ENCODE data around the gene PANX1. TPM values are rescaled to one million over a fixed set of nuclear protein-coding genes. Genes with fewer than 3 reads are reported as not detected.
A peak's percentile ranks its signal among the peaks of the same experiment; 100 is the strongest.

Gene PANX1
- total RNA-seq, 1 experiment from 2014 or later: 5.7 TPM

GRCh38 chr11:94175535-94175934 lies 46.9 kb downstream of the PANX1 start:
- no peak for DNase-seq (ENCODE audit: low spot score)
- in situ Hi-C loops (cut with HindIII; ENCODE audit: low sequenced_read_pairs): no loop called here

GRCh38 chr11:94178331-94178730 lies 49.7 kb downstream of the PANX1 start:
- no peak for DNase-seq (ENCODE audit: low spot score)
- in situ Hi-C loops (cut with HindIII; ENCODE audit: low sequenced_read_pairs): no loop called here

- DNase-seq (ENCODE audit: low spot score): no peak
- in situ Hi-C loops (cut with HindIII; ENCODE audit: low sequenced_read_pairs): no loop called here
These were observed 51.1 kb downstream of the PANX1 start for GRCh38 chr11:94179696-94180095.

- no peak for DNase-seq (ENCODE audit: low spot score)
- in situ Hi-C loops (cut with HindIII; ENCODE audit: low sequenced_read_pairs): no loop called here
These were observed 52.9 kb downstream of the PANX1 start for GRCh38 chr11:94181526-94181925.

GRCh38 chr11:94181943-94182342 lies 53.3 kb downstream of the PANX1 start:
- no peak for DNase-seq (ENCODE audit: low spot score)
- in situ Hi-C loops (cut with HindIII; ENCODE audit: low sequenced_read_pairs): no loop called here

GRCh38 chr11:94183251-94183885 lies 54.7 kb downstream of the PANX1 start:
- in situ Hi-C loops (cut with HindIII; ENCODE audit: low sequenced_read_pairs): no loop called here
- no peak for DNase-seq (ENCODE audit: low spot score)

- in situ Hi-C loops (cut with HindIII; ENCODE audit: low sequenced_read_pairs): no loop called here
- peak; percentile 89 for DNase-seq (ENCODE audit: low spot score)
These were observed 55.2 kb downstream of the PANX1 start for GRCh38 chr11:94183886-94184264.

GRCh38 chr11:94184362-94184761 lies 55.7 kb downstream of the PANX1 start:
- in situ Hi-C loops (cut with HindIII; ENCODE audit: low sequenced_read_pairs): no loop called here
- DNase-seq (ENCODE audit: low spot score): no peak

- in situ Hi-C loops (cut with HindIII; ENCODE audit: low sequenced_read_pairs): no loop called here
- DNase-seq (ENCODE audit: low spot score): no peak
These were observed 56.2 kb downstream of the PANX1 start for GRCh38 chr11:94184846-94185245.

GRCh38 chr11:94185416-94186084 lies 56.9 kb downstream of the PANX1 start:
- DNase-seq (ENCODE audit: low spot score): no peak
- in situ Hi-C loops (cut with HindIII; ENCODE audit: low sequenced_read_pairs): no loop called here

GRCh38 chr11:94186342-94187203 lies 57.9 kb downstream of the PANX1 start:
- DNase-seq (ENCODE audit: low spot score): no peak
- in situ Hi-C loops (cut with HindIII; ENCODE audit: low sequenced_read_pairs): no loop called here

GRCh38 chr11:94193288-94193687 lies 64.6 kb downstream of the PANX1 start:
- in situ Hi-C loops (cut with HindIII; ENCODE audit: low sequenced_read_pairs): no loop called here
- no peak for DNase-seq (ENCODE audit: low spot score)

- no peak for DNase-seq (ENCODE audit: low spot score)
- in situ Hi-C loops (cut with HindIII; ENCODE audit: low sequenced_read_pairs): no loop called here
These were observed 66.1 kb downstream of the PANX1 start for GRCh38 chr11:94194712-94195111.

- in situ Hi-C loops (cut with HindIII; ENCODE audit: low sequenced_read_pairs): no loop called here
- DNase-seq (ENCODE audit: low spot score): no peak
These were observed 67.7 kb downstream of the PANX1 start for GRCh38 chr11:94196363-94196762.

- in situ Hi-C loops (cut with HindIII; ENCODE audit: low sequenced_read_pairs): no loop called here
These were observed 70.1 kb downstream of the PANX1 start for GRCh38 chr11:94198718-94199117.

GRCh38 chr11:94199136-94200130 lies 70.8 kb downstream of the PANX1 start:
- in situ Hi-C loops (cut with HindIII; ENCODE audit: low sequenced_read_pairs): no loop called here

More at GRCh38 chr11:94198718-94199117, 70.1 kb downstream of the PANX1 start:
- peak; percentile 52 for DNase-seq (ENCODE audit: low spot score)

GRCh38 chr11:94201004-94201465 lies 72.4 kb downstream of the PANX1 start:
- DNase-seq (ENCODE audit: low spot score): peak; percentile 84
- in situ Hi-C loops (cut with HindIII; ENCODE audit: low sequenced_read_pairs): no loop called here

More at GRCh38 chr11:94199136-94200130, 70.8 kb downstream of the PANX1 start:
- peak; percentile 96 for DNase-seq (ENCODE audit: low spot score)

GRCh38 chr11:94203070-94203469 lies 74.4 kb downstream of the PANX1 start:
- in situ Hi-C loops (cut with HindIII; ENCODE audit: low sequenced_read_pairs): no loop called here
- DNase-seq (ENCODE audit: low spot score): no peak
